Measurements from ENCODE around the gene PDIA2. TPM values are rescaled to one million over a fixed set of nuclear protein-coding genes. Genes with fewer than 3 reads are reported as not detected.

PDIA2 gene
- total RNA-seq, 1 experiment from 2014 or later: 0.71 TPM

DNA sequence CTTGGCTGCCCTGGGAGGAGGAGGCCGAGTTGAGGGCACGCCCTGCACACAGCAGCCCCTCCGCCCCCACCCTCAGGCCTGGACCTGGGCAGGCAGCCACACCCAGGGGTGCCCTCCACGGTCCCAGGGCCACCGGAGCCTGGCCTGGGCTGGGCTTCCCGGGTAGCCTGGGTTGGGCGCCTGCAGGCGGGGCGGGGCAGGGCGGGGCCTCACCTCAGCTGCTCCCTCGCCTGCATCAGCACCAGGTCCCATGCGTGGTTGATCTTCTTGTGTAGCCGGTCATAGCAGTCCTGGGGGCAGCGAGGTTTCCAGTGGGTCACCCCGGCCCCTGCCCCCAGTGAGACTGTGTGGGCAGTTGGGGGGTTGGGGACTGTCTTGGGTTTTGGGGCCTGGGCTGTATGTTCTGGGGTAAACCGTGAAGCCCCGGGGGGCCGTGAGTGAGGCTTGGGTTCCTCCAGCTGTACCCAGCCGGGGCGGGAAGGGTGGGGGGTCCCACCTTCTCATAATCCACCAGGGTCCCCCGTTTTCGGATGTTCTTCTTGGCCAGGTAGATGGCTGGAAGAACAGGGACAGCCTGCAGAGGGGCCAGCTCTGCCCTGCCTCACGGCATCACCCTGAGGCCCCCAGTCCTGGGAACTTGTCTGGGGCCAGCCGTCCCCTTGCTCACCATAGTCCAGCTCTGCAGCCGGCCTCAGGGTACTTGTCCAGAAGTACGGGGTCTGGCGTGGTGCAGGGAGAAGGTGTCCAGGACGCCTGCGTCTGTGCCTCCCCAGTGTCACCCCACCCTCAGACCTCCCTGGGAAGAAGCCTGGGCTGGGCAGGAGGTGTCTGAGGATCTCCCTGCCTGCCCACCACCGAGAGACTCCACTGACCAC is 9.2 kb upstream of the PDIA2 start:
- H3K9me3 ChIP-seq (ENCODE audit: low read length): no peaks in the 10 kb centered on the region
- peak overlapping the region; percentile 44; the same call in 1 of the 2 replicates for H3K4me3 ChIP-seq (ENCODE audit: low read length)
- peak overlapping the region; percentile 60 for H3K4me2 ChIP-seq (ENCODE audit: low read depth, low read length, poor library complexity, severe bottlenecking)
- H3K4me1 ChIP-seq (ENCODE audit: low read length): peaks cover 6% of the 10 kb centered on the region
- DNase-seq: peak; percentile 68
- no peaks in the 10 kb centered on the region for H3K36me3 ChIP-seq (ENCODE audit: insufficient read depth, low read length)
- no peaks in the 10 kb centered on the region for H3K27me3 ChIP-seq (ENCODE audit: low read length)
- H3K27ac ChIP-seq (ENCODE audit: low read length): no peak overlapping the region
- H3K9ac ChIP-seq (ENCODE audit: low read length): no peak overlapping the region
- H3K9me2 ChIP-seq (replicated peaks; ENCODE audit: insufficient read depth, low read length): no peaks in the 10 kb centered on the region
- H4K20me1 ChIP-seq (ENCODE audit: insufficient read depth, low read depth, low read length): no peaks in the 10 kb centered on the region
- no peaks in the 10 kb centered on the region for H3K79me2 ChIP-seq (ENCODE audit: low read length)
- no peak overlapping the region for H2AFZ ChIP-seq (ENCODE audit: low read length)

DNA sequence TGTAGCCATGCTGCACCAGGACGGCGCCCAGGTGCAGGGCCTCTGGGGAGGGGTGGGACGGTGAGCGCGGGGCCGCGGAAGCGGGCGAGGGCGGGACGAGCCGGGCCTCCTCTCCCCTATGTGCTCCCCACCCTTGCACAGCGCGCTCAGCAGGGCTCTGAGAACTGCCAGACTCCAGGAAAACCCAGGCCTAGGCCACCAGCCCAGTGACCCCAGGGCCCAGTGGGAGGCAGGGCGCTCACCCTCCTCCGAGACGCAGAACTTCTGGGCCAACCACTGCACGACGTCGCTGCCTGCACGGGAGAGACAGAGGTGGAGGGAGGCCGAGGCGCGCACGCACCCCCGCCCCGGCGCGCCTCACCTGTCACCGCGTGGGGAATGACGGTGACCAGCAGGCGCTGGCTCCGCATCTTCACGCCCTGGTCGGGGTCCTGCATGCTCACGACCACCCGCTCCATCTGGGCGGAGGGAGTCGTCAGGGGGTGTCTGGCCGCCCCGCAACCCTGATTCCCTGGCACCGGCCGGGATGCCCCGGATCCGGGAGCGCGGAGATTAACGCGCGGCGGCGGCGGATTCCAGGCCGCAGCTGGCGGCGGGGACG is 7.8 kb upstream of the PDIA2 start:
- H3K9me2 ChIP-seq (replicated peaks; ENCODE audit: insufficient read depth, low read length): no peaks in the 10 kb centered on the region
- H4K20me1 ChIP-seq (ENCODE audit: insufficient read depth, low read depth, low read length): no peaks in the 10 kb centered on the region
- no peaks in the 10 kb centered on the region for H3K9me3 ChIP-seq (ENCODE audit: low read length)
- H3K4me1 ChIP-seq (ENCODE audit: low read length): peaks cover 6% of the 10 kb centered on the region
- no peak overlapping the region for H3K27ac ChIP-seq (ENCODE audit: low read length)
- DNase-seq: no peak
- H3K4me2 ChIP-seq (ENCODE audit: low read depth, low read length, poor library complexity, severe bottlenecking): no peak overlapping the region
- H2AFZ ChIP-seq (ENCODE audit: low read length): no peak overlapping the region
- no peak overlapping the region for H3K9ac ChIP-seq (ENCODE audit: low read length)
- no peaks in the 10 kb centered on the region for H3K27me3 ChIP-seq (ENCODE audit: low read length)
- no peaks in the 10 kb centered on the region for H3K79me2 ChIP-seq (ENCODE audit: low read length)
- H3K4me3 ChIP-seq (ENCODE audit: low read length): no peak overlapping the region
- no peaks in the 10 kb centered on the region for H3K36me3 ChIP-seq (ENCODE audit: insufficient read depth, low read length)

DNA sequence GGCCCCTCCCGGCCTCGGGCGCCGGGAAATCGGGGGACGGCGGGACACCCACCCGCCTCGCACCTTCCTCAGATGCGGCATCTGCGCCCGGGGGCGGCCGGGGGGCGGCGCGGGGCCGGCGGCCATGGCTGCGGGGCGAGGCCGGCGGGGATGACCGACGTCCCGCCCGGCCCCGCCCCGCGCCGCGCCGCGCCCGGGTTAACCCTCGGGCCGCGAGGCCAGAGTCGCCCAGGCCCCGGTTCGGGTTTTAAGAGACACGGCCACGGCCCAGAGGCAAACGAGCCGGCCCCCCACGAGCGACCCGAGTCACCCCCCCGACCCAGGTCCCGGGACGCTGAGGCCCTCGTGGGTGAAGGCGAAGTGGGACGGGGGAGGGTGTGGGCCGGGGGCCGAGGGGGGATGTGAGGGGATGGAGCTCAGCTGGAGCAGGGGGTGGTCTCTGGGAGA is 7.2 kb upstream of the PDIA2 start, which contains the start of gene RGS11:
TSS of gene RGS11 (minus strand) at position 159 of the 447 bp plus-strand sequence. CDS start at position 126, 33 bp downstream.
- Histone ChIP-seq H4K20me1 (ENCODE audit: insufficient read depth, low read depth, low read length) (no peaks in the 10 kb centered on the region), H3K27ac (ENCODE audit: low read length) (no peak within 1 kb of the TSS), H3K27me3 (ENCODE audit: low read length) (no peaks in the 10 kb centered on the region), H3K9ac (ENCODE audit: low read length) (no peak within 1 kb of the TSS), H2AFZ (ENCODE audit: low read length) (no peak within 1 kb of the TSS), H3K4me2 (ENCODE audit: low read depth, low read length, poor library complexity, severe bottlenecking) (no peak within 1 kb of the TSS), H3K36me3 (ENCODE audit: insufficient read depth, low read length) (no peaks in the 10 kb centered on the region), H3K4me3 (ENCODE audit: low read length) (no peak within 1 kb of the TSS), H3K4me1 (ENCODE audit: low read length) (peaks cover 6% of the 10 kb centered on the region), H3K9me3 (ENCODE audit: low read length) (no peaks in the 10 kb centered on the region), H3K79me2 (ENCODE audit: low read length) (no peaks in the 10 kb centered on the region), H3K9me2 (replicated peaks; ENCODE audit: insufficient read depth, low read length) (no peaks in the 10 kb centered on the region)
- DNase-seq: no peak

DNA sequence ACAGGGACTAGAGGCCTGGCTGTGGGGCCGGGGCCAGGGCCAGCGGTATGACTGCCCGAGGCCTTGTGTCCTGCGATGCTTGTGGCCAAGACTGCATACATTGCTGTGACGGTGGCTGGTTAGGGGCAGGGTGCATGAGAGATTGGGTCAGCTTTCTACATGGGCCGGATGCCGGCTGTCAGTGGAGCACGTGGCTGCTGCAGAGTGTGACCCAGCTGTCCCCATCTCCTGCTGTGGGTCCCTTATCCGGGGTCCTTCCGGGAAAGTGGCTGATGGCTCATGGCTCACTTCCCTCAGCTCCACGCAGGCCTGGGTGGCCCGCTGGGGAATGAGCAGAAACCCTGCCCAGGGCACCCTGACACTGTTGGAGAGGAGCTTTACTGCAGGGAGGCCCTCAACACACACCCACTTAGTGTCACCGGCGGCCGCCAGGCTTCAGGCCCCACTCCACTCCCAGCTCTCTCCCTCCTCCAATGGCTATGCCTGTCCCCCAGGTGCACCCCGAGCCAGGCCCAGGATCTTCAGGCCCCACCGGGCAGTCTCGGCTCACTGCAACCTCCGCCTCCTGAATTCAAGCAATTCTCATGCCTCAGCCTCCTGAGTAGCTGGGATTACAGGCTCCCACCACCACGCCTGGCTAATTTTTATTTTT is 6.4 kb upstream of the PDIA2 start:
- Histone ChIP-seq H3K4me2 (ENCODE audit: low read depth, low read length, poor library complexity, severe bottlenecking) (no peak overlapping the region), H3K4me3 (ENCODE audit: low read length) (no peak overlapping the region), H3K4me1 (ENCODE audit: low read length) (peaks cover 6% of the 10 kb centered on the region), H3K27me3 (ENCODE audit: low read length) (no peaks in the 10 kb centered on the region), H3K79me2 (ENCODE audit: low read length) (no peaks in the 10 kb centered on the region), H3K36me3 (ENCODE audit: insufficient read depth, low read length) (no peaks in the 10 kb centered on the region), H4K20me1 (ENCODE audit: insufficient read depth, low read depth, low read length) (no peaks in the 10 kb centered on the region), H3K9me2 (replicated peaks; ENCODE audit: insufficient read depth, low read length) (no peaks in the 10 kb centered on the region), H2AFZ (ENCODE audit: low read length) (no peak overlapping the region), H3K27ac (ENCODE audit: low read length) (no peak overlapping the region), H3K9ac (ENCODE audit: low read length) (no peak overlapping the region), H3K9me3 (ENCODE audit: low read length) (no peaks in the 10 kb centered on the region)
- no peak for DNase-seq

DNA sequence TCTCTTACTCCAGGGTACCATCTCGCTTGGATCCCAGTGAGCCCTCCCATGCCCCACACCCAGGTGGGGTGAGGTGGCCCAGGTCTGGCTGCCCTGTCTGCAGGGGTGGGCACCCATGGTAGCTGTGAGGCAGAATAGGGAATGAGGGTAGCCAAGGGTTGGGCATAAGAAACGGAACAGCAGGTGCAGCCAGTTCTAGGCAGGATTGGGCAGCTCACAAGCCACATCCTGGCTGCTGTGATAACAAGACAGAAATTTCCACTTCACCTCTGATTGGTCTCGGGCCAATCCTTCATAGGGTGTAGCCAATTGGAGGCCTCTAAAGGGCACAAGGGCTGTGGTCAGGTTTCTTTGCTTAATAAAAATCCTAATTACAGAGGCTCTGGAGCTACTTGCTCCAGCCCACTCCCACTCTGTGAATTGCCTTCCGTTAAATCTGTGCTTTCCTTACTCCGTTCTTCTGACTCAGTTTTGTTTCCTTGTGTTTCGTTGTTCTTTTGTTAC is 4.0 kb upstream of the PDIA2 start:
- H4K20me1 ChIP-seq (ENCODE audit: insufficient read depth, low read depth, low read length): no peaks in the 10 kb centered on the region
- no peaks in the 10 kb centered on the region for H3K36me3 ChIP-seq (ENCODE audit: insufficient read depth, low read length)
- H3K9me3 ChIP-seq (ENCODE audit: low read length): no peaks in the 10 kb centered on the region
- H3K4me1 ChIP-seq (ENCODE audit: low read length): no peaks in the 10 kb centered on the region
- H3K9ac ChIP-seq (ENCODE audit: low read length): no peak overlapping the region
- H3K79me2 ChIP-seq (ENCODE audit: low read length): no peaks in the 10 kb centered on the region
- no peak overlapping the region for H3K27ac ChIP-seq (ENCODE audit: low read length)
- no peak overlapping the region for H2AFZ ChIP-seq (ENCODE audit: low read length)
- H3K9me2 ChIP-seq (replicated peaks; ENCODE audit: insufficient read depth, low read length): no peaks in the 10 kb centered on the region
- H3K4me2 ChIP-seq (ENCODE audit: low read depth, low read length, poor library complexity, severe bottlenecking): no peak overlapping the region
- no peak overlapping the region for H3K4me3 ChIP-seq (ENCODE audit: low read length)
- DNase-seq: peak; percentile 75
- no peaks in the 10 kb centered on the region for H3K27me3 ChIP-seq (ENCODE audit: low read length)

DNA sequence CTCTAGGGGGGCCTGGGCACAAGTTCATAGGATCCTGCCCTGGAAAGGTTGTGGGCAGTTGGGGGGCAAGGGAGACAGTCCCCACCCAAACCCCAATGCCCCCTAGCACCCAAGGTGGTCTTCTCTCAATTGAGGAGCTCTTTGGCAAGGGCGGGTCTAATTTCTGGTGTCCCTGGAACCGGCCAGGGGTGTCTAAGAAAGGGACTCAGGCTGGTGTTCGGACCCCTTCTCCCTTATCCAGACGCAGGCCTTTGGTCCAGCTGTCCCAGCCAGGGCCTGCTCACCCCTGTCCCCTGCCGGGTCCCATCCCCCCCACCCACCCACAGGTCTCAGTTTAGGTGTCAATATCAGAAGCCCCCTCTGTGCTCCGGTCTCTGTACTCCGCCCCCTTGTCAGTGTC is 3.4 kb upstream of the PDIA2 start:
- Histone ChIP-seq H3K27me3 (ENCODE audit: low read length) (no peaks in the 10 kb centered on the region), H3K9ac (ENCODE audit: low read length) (no peak overlapping the region), H3K4me1 (ENCODE audit: low read length) (no peaks in the 10 kb centered on the region), H3K36me3 (ENCODE audit: insufficient read depth, low read length) (no peaks in the 10 kb centered on the region), H3K9me2 (replicated peaks; ENCODE audit: insufficient read depth, low read length) (no peaks in the 10 kb centered on the region), H3K4me2 (ENCODE audit: low read depth, low read length, poor library complexity, severe bottlenecking) (no peak overlapping the region), H3K27ac (ENCODE audit: low read length) (no peak overlapping the region), H3K9me3 (ENCODE audit: low read length) (no peaks in the 10 kb centered on the region), H3K79me2 (ENCODE audit: low read length) (no peaks in the 10 kb centered on the region), H3K4me3 (ENCODE audit: low read length) (no peak overlapping the region), H2AFZ (ENCODE audit: low read length) (no peak overlapping the region), H4K20me1 (ENCODE audit: insufficient read depth, low read depth, low read length) (no peaks in the 10 kb centered on the region)
- DNase-seq: no peak

DNA sequence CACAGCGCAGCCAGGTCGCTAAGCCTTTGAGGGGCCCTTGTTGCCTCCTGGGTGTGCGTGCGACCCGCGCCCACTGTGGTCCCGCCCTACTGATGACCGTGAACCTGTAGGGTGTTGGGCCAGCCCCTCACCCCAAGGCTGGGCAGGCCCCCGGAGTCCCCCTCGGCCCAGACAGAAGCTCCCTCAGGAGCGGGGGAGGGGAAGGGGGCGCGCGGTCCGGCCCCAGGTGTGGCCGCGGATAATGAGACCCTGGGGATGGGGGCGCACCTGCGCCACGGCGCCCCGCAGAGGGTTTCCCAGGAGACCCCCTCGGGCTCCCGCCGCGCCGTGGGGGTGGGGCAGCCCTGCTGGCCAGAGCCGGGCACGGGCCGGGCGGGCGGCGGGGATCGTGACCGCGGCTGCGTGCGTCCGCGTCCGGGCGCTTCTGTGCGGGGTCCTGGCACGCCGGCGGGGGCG is 2.9 kb upstream of the PDIA2 start:
- Histone ChIP-seq H3K9ac (ENCODE audit: low read length) (no peak overlapping the region), H3K4me2 (ENCODE audit: low read depth, low read length, poor library complexity, severe bottlenecking) (no peak overlapping the region)

DNA sequence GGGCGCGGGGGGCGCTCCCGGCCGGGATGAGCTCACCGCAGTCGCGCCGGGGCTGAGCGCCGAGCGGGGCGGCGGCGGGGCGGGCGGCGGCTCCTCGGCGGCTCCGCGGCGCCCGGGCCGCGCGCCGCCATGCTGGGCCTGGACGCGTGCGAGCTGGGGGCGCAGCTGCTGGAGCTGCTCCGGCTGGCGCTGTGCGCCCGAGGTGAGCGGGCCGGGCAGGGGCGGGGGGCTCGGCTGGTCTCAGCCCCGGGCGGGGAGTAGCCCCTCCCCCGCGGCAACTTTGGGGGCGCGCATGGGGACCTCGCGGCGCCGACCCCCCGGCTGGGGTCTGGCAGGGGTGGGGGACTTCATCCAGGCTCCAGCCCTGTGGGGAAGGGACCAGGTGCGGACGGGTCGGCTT is 2.4 kb upstream of the PDIA2 start, which contains the start of gene ARHGDIG:
TSS of gene ARHGDIG (plus strand) at position 40 of the 400 bp plus-strand sequence. CDS start at position 130, 90 bp downstream.
- Histone ChIP-seq H3K27me3 (ENCODE audit: low read length) (no peaks in the 10 kb centered on the region), H3K9me3 (ENCODE audit: low read length) (no peaks in the 10 kb centered on the region), H3K79me2 (ENCODE audit: low read length) (no peaks in the 10 kb centered on the region), H3K4me2 (ENCODE audit: low read depth, low read length, poor library complexity, severe bottlenecking) (no peak within 1 kb of the TSS), H3K9me2 (replicated peaks; ENCODE audit: insufficient read depth, low read length) (no peaks in the 10 kb centered on the region), H3K27ac (ENCODE audit: low read length) (no peak within 1 kb of the TSS), H3K4me3 (ENCODE audit: low read length) (no peak within 1 kb of the TSS), H3K36me3 (ENCODE audit: insufficient read depth, low read length) (no peaks in the 10 kb centered on the region), H3K4me1 (ENCODE audit: low read length) (no peaks in the 10 kb centered on the region), H4K20me1 (ENCODE audit: insufficient read depth, low read depth, low read length) (no peaks in the 10 kb centered on the region), H2AFZ (ENCODE audit: low read length) (no peak within 1 kb of the TSS), H3K9ac (ENCODE audit: low read length) (no peak within 1 kb of the TSS)
- DNase-seq: no peak

More for the DNA sequence above, 2.9 kb upstream of the PDIA2 start:
- Histone ChIP-seq H2AFZ (ENCODE audit: low read length) (no peak overlapping the region), H3K4me1 (ENCODE audit: low read length) (no peaks in the 10 kb centered on the region), H3K27me3 (ENCODE audit: low read length) (no peaks in the 10 kb centered on the region), H3K4me3 (ENCODE audit: low read length) (no peak overlapping the region), H3K36me3 (ENCODE audit: insufficient read depth, low read length) (no peaks in the 10 kb centered on the region), H3K79me2 (ENCODE audit: low read length) (no peaks in the 10 kb centered on the region), H3K9me3 (ENCODE audit: low read length) (no peaks in the 10 kb centered on the region), H3K27ac (ENCODE audit: low read length) (no peak overlapping the region), H4K20me1 (ENCODE audit: insufficient read depth, low read depth, low read length) (no peaks in the 10 kb centered on the region), H3K9me2 (replicated peaks; ENCODE audit: insufficient read depth, low read length) (no peaks in the 10 kb centered on the region)
- no peak for DNase-seq

Measured in Karpas-422 (cell line).